GM12875 (cell line): ENCODE data around the gene RPAP2.

Experiments
- H3K4me3 ChIP-seq: one replicate; pipeline ENCODE4 v1.5.1; 2011; ENCODE audit warnings: low read depth, low read length, control low read depth
- CTCF ChIP-seq: IDR thresholded peaks from 2 replicates; pipeline ENCODE4 v1.5.1; 2011; ENCODE audit warnings: low read depth, mild to moderate bottlenecking, control low read depth, inconsistent platforms, low read length, moderate library complexity, borderline replicate concordance; ENCODE audit not compliant: insufficient read depth

Gene RPAP2

GRCh38 chr1:92439291-92439690, 140.4 kb downstream of the RPAP2 start:
- no peak overlapping the region for H3K4me3 ChIP-seq
- TF ChIP-seq CTCF = no peak

DNA sequence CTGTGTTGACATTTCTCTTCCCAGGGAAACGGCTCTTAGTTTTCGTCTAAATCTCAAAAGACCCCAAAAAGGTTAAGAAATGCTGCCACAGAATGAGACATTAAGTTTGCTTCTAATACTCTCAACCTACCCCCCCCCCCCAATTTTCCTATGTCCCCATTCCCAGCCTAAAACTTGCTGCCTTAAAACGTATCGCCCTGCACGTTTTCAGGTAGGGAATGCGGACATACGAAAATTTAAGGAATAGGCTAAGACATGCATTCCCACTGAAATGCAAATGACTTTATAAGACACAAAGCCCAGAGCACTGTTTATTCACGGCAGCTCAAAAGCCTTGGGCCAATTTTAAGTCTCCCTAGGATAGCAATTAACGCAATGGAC, 142.4 kb downstream of the RPAP2 start:
- H3K4me3 ChIP-seq = no peak overlapping the region
- TF ChIP-seq CTCF = no peak

GRCh38 chr1:92441697-92442342, 143.0 kb downstream of the RPAP2 start:
- no peak for TF ChIP-seq CTCF
- no peak overlapping the region for H3K4me3 ChIP-seq

DNA sequence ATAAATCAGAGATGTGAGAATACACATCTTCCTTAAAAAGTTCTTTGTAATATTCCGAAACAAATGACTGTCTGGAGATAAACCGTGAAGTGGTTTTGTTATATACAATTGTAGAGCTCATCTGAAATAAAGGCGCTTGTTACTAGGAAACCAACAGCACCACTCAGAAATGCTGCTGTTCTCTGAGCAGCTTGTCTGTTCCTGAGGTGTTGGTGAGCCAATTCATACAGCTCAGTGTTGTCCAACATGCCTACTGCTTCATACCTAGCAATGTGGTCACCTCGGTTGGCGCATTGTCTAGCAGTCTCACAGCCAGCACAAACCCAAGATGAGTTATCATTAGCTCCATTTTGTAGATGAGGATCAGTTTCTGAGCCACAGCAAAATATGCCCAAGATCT, 143.5 kb downstream of the RPAP2 start:
- no peak overlapping the region for H3K4me3 ChIP-seq
- TF ChIP-seq CTCF = no peak

DNA sequence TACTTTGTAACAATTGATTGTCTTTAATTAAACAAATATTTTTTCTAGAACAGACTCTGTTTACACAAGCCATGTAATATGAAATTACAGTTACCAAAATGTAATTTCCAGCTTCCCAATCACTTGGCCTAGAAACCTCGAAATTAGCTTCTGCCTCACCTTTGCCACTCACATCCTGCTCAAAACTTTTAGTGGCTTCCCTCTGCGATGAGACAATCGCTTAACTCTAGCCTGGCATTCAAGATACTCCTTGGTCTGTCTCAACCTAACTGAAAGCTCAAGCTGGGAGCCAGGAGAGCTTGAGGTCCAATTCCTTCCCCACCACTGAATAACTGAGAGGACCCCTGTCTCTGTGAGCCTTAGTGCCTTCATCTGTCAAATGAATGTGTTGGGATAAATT, 145.0 kb downstream of the RPAP2 start:
- no peak for TF ChIP-seq CTCF
- H3K4me3 ChIP-seq = no peak overlapping the region

DNA sequence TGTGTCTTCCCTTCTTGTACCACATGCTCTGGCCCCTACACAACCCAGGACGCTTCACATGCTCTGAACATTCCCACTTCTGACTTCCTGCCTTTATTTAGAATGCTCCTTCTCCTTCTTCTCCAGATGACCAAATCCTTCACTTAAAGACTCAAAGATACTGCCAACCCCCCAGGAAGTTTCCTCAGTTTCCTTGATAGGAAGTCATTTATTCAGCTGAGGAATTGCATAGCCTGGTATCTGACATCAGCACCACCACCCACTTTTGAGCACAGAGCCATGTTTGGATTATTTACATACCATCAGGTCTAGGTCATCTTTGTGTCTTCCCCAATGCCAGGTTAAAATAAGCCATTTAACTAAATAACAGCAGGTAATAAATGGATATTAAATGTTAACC, 145.5 kb downstream of the RPAP2 start:
- no peak for TF ChIP-seq CTCF

GRCh38 chr1:92445865-92446264, 147.0 kb downstream of the RPAP2 start:
- TF ChIP-seq CTCF = no peak
- no peak overlapping the region for H3K4me3 ChIP-seq

More for the DNA sequence above, 145.5 kb downstream of the RPAP2 start:
- no peak overlapping the region for H3K4me3 ChIP-seq
